ENCODE measurements around the gene FGF14.

DNA sequence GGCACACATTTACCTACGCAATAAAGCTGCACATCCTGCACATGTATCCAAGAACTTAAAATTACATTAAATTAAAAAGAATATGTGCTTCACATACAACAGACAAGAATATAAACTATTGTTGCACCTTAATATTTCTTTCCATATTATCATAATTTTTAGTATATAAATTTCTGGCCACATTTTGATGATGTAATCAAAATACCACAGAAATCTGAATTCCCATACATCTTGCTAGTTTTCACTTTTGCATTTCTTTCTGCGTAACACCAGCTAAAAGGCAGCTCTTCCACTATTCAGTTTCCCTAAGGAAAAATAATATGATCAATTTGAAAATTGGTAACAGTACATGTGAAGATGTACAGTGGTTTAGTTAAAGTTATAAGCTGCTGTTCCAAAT, 42.6 kb downstream of the FGF14 start:
- TF ChIP-seq POLR2AphosphoS5 (IDR thresholded peaks at IDR 0.05; ENCODE audit: insufficient read depth, low read depth, low read length) (no peak), FOS (IDR thresholded peaks at IDR 0.05; ENCODE audit: borderline replicate concordance, insufficient read depth, low read length) (no peak)
